GM19395 (cell line): ENCODE data around the gene SLC22A17.

Experiments used
- ATAC-seq: cut with Tn5 transposase; IDR thresholded peaks from one replicate; pipeline ENCODE4 v1.9.1; 2021; ENCODE audit warnings: mild to moderate bottlenecking, moderate library complexity; ENCODE audit not compliant: unreplicated experiment

The SLC22A17 gene

DNA sequence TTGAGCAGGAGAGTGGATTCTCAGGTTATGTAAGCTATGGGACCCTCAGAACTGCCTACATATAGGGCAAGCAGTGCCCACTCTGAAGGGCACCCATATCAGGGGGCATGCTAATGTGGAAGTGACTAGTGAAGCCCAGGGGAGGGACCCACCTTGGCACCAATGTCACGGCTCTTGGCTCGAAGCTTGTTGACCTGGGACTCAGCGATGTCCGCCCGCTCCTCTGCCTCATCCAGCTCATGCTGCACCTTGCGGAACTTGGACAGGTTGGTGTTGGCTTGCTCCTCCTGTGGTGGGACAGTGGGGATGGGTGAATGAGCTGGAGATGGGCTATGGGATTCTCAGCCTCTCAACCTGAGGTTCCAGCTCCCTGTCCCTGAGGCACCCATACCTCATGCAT is 29.6 kb upstream of the SLC22A17 start:
- no peak for ATAC-seq

DNA sequence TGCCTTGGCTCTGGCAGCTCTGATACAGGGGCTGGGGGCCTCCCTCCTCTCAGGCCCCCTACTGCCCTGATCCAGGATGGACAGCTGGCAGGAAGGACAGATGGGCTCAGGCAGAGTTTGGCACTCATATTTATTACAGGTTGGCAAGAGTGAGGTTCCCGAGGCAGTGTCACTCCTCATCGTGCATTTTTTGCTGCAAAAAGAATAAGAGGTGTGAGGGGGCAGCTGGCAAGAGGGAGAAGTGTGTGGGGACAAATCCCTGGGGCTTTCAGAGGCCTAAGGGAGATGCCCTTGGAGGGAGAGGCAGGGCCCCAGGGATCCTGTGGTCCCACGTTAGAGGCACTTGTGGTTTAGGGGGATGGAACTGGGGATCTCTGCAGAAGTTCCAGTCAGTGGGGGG is 29.2 kb upstream of the SLC22A17 start:
- no peak for ATAC-seq

DNA sequence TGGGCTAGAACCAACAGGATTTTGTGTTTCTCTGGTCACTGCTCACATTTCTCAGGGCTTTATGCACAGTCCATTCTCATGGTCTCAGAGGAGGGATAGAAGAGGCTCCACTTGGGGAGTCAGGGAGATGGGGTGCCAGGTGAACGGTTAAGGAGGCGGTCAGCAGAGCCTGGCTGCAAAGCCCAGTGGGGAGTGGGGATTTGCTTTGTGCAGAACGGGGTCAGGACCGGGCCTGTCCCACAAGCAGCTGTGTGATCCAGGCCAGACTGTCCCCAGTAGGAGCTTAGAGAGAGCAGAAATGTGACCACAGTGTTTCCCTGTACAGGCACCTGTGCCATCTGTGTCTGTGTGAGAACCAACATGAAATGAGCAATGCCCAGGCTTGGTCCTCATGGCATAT is 28.3 kb upstream of the SLC22A17 start:
- ATAC-seq: no peak

DNA sequence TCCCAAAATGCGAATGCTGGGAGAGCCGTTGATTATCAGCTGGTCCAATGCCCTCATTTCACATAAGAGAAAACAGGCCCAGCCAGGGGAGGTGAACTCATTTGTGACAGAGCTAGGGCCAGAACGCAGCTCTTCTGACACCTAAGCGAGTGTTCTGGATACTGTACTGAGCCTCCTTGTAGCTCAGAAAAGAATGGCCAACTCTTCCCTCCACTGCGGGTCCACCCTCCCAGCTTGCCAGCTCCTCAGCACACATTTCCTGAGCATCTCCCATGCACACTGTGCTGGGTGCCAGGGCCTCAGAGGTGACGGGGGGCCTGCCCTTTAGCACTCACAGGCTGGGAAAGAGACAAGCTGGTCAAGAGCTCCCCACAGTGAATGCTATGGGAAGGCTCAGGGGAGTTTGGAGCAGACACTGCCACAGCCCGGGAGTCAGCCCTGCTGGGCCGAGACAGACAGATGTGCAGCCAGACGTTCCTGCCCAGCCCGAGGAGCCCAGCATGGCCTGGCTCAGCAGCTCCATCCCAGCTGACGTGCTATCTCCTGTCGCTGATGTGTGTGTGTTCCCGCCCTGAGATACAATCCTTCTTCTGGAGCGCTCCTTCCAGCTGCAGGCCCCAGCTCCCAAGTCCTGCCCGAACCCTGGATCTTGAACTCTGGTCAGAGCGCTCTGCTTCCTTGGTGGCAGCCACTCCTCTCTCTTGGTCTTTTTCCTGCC is 27.7 kb upstream of the SLC22A17 start:
- no peak for ATAC-seq

DNA sequence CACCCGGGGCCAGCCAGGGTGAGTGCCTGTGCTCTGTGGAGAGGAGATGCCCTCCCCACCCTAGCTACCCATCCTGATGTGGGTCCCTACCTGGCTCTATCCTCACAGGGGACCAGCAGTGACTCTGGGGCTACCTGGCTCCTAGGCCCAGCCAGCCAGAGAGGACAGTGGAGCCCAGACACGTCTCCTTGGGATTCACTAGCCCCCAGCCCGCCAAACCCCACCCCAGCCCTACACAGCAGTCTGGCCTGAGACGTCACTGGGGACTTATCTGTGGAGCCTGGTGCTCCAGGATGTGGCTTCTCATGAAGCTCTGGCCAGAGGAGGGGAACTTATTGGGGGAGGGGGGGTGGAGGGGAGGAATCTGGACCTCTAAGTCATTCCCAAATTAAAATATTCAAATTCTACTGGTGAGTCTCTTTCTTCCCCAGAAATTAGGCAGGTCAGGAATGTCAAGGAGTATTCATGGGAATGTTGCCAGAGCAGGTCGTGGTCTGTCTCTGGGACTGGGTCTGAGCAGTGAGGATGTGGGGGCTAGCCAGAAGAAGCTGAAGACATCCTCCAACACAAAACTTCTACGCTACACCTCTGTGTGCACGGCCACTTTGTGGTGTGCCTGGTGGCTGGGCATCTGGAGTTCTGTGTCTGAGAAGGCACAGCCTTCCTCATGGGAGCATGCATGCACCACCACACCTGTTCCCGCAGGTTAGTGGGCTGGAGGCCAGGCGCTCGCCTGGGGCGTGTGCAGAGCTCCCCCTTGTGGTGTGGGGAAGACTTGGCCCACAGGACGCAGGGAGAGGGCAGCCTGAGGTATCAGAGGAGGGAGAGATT is 26.9 kb upstream of the SLC22A17 start:
- no peak for ATAC-seq

DNA sequence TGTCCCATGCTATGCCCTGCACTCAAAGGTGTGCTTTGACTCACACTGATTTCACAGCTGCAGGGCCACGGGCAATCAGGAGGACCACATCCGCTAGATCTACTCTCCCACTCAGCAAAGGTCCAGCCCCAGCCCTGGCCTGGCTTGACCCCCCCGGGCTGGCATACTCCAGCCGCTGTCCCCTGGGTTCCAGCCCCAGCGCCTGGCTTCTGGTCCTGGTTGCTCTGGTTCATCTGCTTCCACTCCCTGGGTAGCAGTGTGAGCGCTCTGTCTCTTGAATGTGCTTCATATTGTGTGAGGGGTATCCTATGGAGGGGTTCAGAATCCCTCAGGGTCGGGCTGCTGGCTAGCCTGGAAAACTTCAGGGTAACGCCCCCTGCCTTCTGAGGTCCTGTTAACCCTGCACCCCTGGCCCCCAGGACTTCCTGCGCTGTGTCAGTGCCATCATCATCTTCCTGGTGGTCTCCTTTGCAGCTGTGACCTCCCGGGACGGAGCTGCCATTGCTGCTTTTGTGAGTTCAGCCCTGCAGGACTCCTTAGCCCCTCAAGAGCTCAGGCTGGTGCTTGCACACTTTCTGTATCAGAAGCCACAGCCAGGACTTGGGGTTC is 26.0 kb upstream of the SLC22A17 start:
- no peak for ATAC-seq

DNA sequence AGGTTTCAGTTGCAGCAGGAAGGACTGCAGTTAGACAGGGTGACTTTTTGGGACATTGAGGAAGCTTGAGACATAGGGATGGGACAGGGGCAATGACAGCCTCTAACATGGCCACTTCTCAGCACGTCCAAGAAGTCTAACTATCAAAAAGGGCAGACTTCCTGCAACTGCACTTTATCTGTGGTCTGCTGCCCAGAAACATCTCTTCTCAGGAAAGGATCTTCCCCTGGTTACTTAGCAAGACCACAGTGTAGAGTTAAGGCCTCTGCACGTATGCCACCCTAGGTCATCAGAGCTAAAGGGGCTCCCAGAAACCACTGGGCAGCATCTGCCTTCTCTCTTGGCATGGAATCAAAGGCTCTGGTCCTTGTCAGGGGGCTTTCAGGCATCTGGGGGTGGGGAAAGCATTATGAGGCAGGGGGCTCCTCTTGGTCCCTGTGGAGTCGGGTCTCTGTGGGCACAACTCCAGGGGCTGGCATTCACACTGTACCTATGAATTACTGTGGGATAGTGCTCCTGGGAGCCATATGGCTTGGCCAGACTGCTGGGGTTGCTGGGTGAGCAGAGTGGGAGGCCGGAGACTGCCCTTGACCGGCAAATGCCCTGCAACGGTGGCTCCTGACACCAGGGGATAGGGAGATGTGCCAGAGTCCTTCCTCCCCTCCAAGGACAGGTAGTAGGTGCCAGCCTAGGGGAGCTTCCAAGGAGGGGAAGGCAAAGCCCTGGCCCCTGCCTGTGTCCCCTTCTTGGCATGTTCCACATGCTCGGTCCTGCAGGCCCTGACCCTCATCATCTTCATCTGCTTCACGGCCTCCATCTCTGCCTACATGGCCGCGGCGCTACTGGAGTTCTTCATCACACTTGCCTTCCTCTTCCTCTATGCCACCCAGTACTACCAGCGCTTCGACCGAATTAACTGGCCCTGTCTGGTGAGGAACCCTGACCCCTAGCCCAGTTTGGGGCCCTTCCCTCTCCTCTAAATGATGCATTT is 25.2 kb upstream of the SLC22A17 start:
- ATAC-seq: no peak

DNA sequence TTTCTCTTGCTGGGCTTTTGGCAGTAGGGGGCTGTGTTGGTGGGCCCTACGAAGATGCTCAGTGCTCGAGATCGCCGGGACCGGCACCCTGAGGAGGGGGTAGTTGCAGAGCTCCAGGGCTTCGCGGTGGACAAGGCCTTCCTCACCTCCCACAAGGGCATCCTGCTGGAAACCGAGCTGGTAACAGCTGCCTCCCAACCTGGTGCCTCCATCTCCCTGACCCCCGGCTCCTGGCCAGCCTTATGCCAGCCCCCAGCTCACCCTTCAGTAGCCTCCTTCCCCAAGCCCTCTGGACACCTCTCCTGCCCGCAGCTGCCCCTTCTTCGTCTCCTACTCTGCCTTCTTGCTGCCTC is 24.5 kb upstream of the SLC22A17 start:
- ATAC-seq: no peak

DNA sequence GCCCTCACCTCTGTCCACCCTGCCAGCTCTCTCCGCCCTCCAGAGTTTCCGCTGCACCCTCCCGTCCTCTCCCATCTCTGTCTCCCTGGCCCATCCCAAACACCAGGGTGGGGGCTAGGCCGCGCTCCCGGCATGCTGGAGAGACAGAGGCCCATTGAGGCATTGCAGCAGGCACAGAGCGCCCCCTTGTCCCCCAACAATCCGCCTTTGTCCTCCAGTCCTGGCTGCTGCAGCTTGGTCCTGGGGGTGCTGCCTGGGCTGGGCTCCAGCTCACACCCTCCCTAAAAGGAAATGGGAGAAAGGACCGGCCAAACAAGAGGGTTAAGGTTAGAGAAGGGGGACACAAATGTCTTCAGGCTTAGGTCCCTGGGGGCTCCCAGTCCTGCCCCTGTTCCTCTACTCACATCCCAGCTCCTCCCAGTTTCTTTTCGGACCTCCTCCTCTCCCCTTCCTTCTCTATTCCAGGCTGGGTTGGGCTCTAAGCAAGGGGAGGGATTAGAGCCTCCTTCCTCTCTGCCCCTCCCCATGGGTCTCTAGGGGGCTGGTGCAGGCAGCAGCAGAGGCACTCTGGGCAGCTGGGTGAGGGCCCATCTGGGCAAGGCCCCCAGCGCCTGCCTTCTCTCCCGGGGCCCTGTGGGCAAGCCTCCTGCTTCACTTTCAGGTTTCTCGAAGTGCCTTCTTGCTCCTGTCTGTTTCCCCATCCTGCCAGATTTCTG is 24.0 kb upstream of the SLC22A17 start, which contains the start of gene CMTM5:
Gene CMTM5, plus strand, starts transcription at position 565 of the 716 bp plus-strand sequence. CDS start 206 bp downstream, outside the sequence.
- no peak for ATAC-seq

DNA sequence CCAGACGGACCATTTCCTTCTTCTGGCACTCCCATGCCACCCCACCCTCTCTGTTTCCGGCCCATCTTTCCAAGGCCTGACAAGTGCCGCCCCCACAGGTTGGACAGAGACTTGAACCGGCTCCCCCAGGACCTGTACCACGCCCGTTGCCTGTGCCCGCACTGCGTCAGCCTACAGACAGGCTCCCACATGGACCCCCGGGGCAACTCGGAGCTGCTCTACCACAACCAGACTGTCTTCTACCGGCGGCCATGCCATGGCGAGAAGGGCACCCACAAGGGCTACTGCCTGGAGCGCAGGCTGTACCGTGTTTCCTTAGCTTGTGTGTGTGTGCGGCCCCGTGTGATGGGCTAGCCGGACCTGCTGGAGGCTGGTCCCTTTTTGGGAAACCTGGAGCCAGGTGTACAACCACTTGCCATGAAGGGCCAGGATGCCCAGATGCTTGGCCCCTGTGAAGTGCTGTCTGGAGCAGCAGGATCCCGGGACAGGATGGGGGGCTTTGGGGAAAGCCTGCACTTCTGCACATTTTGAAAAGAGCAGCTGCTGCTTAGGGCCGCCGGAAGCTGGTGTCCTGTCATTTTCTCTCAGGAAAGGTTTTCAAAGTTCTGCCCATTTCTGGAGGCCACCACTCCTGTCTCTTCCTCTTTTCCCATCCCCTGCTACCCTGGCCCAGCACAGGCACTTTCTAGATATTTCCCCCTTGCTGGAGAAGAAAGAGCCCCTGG is 23.0 kb upstream of the SLC22A17 start:
- no peak for ATAC-seq

DNA sequence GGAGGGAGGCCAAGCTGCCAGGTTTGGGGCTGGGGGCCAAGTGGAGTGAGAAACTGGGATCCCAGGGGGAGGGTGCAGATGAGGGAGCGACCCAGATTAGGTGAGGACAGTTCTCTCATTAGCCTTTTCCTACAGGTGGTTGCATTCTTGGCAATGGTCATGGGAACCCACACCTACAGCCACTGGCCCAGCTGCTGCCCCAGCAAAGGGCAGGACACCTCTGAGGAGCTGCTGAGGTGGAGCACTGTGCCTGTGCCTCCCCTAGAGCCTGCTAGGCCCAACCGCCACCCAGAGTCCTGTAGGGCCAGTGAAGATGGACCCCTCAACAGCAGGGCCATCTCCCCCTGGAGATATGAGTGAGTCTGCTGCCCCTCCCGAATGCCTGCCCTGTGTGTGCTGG is 20.4 kb upstream of the SLC22A17 start:
- ATAC-seq: no peak

DNA sequence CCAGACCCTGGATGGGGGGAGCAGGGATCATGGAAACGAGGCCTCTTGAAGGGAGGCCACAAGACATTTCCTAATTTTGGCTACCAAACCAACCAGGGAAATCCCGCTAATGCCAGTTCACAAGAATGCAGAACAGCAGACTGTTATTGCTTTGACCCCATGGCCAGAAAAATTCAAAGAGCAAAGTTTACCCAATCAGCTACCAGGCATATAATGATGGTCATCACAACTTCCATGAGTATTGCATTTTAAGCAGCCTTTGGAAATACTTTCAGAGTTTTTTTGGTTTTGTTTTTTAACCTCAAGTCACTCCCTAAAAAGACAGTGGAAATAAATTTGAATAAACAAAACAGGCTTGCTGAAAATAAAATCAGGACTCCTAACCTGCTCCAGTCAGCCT is 19.8 kb upstream of the SLC22A17 start, which contains the start of gene IL25:
Gene IL25, plus strand, starts transcription at position 301 of the 400 bp plus-strand sequence.
- ATAC-seq: no peak

DNA sequence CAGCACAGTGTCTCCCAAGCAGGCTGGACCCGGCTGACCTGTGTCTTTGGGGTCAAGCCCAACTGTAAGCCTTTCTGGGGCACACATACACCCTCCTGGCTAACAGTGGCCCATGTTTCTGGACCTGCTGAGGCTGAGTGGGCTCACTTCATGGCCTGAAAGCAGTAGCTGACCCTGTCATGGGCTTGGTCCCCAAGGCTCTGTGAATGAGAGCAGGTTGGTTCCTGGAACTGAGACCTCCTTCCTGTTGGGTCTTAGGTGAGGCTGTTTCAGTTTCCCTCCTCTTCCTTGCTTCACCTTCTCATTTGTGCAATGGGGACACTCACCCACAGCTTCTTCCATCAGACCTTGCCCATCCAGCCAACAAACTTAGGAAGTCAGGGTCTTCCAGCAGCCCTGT is 19.2 kb upstream of the SLC22A17 start:
- no peak for ATAC-seq

DNA sequence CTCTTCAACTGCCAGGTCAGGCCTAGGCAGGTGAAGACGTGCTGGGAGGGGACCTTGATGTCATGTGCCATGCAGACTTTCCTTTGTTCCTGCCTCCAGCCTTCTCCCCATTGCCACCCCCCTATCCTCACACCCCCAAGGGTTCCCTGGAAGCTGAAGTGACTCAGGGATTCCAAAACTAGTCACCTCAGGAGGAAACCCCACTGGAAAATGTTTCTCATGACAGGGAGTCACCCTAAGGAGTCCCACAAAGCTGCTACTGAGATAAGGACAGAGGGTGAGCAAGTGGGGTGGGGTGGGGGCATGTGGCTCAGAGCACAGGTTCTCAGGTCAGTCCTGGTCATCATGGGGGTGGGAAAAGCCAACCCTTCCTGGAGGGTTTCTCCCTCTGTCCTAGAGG is 17.5 kb upstream of the SLC22A17 start:
- no peak for ATAC-seq

DNA sequence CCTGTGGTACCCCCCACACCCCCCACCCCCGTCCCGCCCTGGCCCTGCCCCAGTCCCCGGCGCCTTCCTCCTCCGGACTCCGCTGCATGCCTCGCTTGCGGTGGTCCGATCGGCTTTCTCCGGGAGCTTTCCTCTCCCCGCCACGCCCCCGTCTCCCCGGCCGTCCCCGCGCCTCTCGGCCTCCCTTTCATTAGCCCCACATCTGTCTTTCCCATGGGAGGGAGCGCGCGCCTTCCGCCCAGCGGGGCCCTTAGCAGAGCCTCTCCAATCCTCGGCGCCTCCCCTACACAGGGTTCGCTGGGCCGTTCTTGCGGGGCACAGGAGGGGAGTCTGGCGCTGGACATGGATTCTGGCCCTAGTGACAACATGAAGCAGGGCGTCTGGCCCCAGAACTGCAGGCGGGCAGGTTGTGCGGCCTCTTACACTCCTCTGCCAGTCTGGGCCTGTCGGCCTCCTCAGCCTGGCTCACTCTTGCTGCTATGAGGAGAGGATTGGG is 13.8 kb upstream of the SLC22A17 start:
- ATAC-seq: no peak

DNA sequence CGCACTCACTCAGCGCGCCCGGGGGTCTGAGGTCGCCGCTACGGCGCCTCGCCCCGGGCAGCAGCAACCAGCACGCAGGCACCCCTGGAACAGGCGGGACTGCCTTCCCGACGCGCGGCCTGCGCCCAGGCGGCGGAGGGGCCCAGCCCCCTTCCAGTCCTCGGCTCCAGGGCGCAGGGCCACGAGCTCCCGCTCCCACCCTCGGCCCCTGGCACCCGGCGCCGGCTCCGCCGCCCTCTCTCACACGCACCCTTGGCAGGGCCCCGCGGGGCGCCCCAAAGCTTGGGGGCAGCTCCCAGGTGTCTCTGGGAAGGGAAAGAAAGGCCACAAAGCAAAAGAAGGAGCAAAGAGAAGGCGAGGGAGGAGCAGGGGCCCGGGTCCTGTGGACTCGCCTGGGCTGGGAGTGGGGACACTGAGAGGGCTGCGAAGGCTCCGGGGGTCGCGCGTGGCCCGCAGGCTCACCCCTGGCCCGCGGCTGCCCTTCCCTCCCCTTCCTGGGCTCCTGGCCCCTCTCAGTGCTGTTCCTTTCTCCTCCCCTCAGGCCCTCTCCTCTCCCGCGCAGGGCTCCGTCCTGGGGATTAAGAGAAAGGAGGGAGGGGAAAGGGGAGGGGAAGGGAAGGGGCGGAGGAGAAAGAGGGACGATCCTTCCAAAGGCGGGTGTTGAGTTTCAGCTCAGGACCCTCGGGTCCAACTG is 13.2 kb upstream of the SLC22A17 start:
- ATAC-seq: no peak

DNA sequence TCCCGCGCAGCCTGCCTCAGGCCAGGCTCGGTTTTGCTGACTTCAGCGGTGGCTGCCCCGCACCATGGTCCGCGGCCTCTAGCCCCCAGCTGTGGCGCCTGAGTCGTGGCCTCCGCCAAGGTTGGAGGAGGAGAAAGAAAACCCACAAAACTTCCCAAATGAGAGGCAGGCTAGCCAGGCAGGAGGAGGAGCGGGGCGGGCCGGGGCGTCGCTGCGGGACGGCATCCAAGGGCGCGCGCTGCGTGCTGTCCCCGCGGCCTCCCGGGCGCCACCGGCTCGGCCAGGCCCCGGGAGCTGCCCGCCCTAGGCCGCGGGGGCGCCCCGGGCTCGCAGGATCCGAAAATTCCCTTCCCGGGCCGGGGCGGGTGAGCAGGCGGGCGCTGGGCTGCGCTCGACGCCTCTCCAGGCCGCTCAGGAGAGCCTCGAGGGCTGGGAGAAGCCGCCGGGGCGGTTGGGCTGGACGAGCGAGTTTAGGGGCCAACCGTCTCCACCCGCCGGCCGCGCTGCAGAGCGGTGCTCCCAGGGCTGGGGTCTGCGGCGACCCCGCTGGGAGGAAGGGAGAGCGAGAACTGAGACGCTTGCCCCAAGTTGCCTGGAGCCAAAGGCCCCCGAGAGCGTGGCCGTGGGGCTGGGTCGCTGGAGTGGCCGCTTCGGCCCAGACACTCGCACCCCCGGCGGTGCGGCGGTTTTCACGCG is 12.5 kb upstream of the SLC22A17 start, which contains the start of gene EFS:
Gene EFS, minus strand, starts transcription at position 137 of the 696 bp plus-strand sequence. CDS start 147 bp downstream, outside the sequence.
- ATAC-seq: no peak
